ENCODE data around the gene SYK. TPM values are rescaled to one million over a fixed set of nuclear protein-coding genes. Genes with fewer than 3 reads are reported as not detected.
"Not testable (repeated sequence)": the region's sequence is repeated elsewhere in the genome, so short reads cannot be mapped to it uniquely, and the experiment has no call there.

SYK gene
- total RNA-seq, 1 donor from 2014 or later = 0.41 TPM

DNA sequence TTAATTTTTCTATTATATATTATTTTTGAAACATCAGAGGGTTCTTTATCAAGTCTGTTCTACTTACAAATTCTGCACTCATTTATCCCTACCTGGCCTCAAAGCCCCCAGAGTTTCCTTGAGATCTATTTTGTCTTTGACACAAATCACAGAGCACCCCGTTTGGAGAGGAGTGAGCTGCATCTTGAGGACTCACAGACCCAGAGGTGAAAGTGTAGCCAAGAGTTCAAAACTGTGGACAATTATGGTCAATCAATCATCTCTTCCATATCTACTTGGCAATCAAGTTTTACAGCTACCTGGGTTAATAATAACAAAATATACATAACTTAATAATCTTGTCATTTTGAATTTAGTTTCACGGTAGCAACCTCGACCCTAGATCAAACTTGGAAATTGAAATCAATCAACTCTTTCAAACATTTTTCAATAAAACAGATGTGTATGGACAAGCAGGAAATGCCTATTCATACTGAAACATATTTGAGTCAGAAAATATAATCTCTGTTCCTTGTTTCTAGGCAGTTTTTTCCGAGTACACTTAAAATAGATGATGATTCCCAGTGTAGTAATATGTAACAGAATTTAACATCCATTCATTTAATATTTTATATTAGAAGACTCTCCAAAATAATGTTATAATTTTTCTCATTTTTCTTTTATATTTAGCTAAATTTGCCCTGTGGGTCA, 13.7 kb upstream of the SYK start:
- H3K4me3 ChIP-seq (ENCODE audit: insufficient read depth, low read depth, low read length) = no peak overlapping the region
- H3K4me1 Mint-ChIP-seq (ENCODE audit: low read depth, unreplicated experiment) = no peaks in the 10 kb centered on the region
- H3K4me1 ChIP-seq (ENCODE audit: insufficient read depth, low read length) = no peaks in the 10 kb centered on the region
- no peak for FAIRE-seq
- no peak overlapping the region for H3K9ac ChIP-seq (ENCODE audit: low read length)
- no peaks in the 10 kb centered on the region for H3K9me3 ChIP-seq (ENCODE audit: insufficient read depth, low read depth, low read length)
- no peak overlapping the region for H3K27ac Mint-ChIP-seq (ENCODE audit: unreplicated experiment)
- TF ChIP-seq EZH2 (IDR thresholded peaks at IDR 0.05; ENCODE audit: insufficient read depth, low read length) (no peak), CTCF (IDR thresholded peaks at IDR 0.05; ENCODE audit: insufficient read depth, low read depth, low read length) (no peak)
- no peaks in the 10 kb centered on the region for H4K20me1 ChIP-seq (ENCODE audit: insufficient read depth, low read length)
- H3K9me3 Mint-ChIP-seq (ENCODE audit: unreplicated experiment) = peaks cover 2% of the 10 kb centered on the region
- H3K27me3 ChIP-seq (ENCODE audit: insufficient read depth, low read length) = no peaks in the 10 kb centered on the region
- H2AFZ ChIP-seq (ENCODE audit: low read depth, low read length) = no peak overlapping the region
- peaks cover 2% of the 10 kb centered on the region for H3K27me3 Mint-ChIP-seq (ENCODE audit: low read depth, unreplicated experiment)
- H3K4me2 ChIP-seq (ENCODE audit: low read length) = no peak overlapping the region
- no peak overlapping the region for H3K27ac ChIP-seq (ENCODE audit: low read depth, low read length)
- DNase-seq (ENCODE audit: low read depth) = no peak
- H3K79me2 ChIP-seq (ENCODE audit: insufficient read depth, low read length) = no peaks in the 10 kb centered on the region
- no peak overlapping the region for H3K4me3 Mint-ChIP-seq (ENCODE audit: unreplicated experiment)
- no peaks in the 10 kb centered on the region for H3K36me3 ChIP-seq (ENCODE audit: insufficient read depth, low read length)
- H3K36me3 Mint-ChIP-seq (ENCODE audit: low read depth, unreplicated experiment) = no peaks in the 10 kb centered on the region

DNA sequence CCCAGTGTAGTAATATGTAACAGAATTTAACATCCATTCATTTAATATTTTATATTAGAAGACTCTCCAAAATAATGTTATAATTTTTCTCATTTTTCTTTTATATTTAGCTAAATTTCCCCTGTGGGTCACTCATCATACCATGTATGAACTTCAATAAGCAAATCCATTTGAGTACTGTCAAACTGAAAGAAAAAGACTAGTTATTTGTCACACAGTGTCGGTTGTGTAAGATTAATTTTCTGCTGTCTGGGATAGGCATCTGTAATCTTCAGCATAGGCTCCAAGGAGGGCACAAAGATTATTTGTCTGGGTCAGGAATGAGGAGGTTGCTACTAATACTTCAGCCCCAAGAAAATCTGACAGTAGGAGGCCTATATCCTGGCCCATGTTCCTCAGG, 13.1 kb upstream of the SYK start:
- H2AFZ ChIP-seq (ENCODE audit: low read depth, low read length); H4K20me1 ChIP-seq (ENCODE audit: insufficient read depth, low read length); H3K9me3 Mint-ChIP-seq (ENCODE audit: unreplicated experiment); H3K4me3 ChIP-seq (ENCODE audit: insufficient read depth, low read depth, low read length); H3K79me2 ChIP-seq (ENCODE audit: insufficient read depth, low read length); FAIRE-seq; H3K27me3 ChIP-seq (ENCODE audit: insufficient read depth, low read length); H3K4me2 ChIP-seq (ENCODE audit: low read length); H3K4me1 Mint-ChIP-seq (ENCODE audit: low read depth, unreplicated experiment); DNase-seq (ENCODE audit: low read depth); H3K9ac ChIP-seq (ENCODE audit: low read length); H3K9me3 ChIP-seq (ENCODE audit: insufficient read depth, low read depth, low read length); H3K36me3 ChIP-seq (ENCODE audit: insufficient read depth, low read length); H3K4me3 Mint-ChIP-seq (ENCODE audit: unreplicated experiment); H3K27ac Mint-ChIP-seq (ENCODE audit: unreplicated experiment); H3K4me1 ChIP-seq (ENCODE audit: insufficient read depth, low read length); H3K27me3 Mint-ChIP-seq (ENCODE audit: low read depth, unreplicated experiment); H3K27ac ChIP-seq (ENCODE audit: low read depth, low read length); H3K36me3 Mint-ChIP-seq (ENCODE audit: low read depth, unreplicated experiment): not testable (repeated sequence)

DNA sequence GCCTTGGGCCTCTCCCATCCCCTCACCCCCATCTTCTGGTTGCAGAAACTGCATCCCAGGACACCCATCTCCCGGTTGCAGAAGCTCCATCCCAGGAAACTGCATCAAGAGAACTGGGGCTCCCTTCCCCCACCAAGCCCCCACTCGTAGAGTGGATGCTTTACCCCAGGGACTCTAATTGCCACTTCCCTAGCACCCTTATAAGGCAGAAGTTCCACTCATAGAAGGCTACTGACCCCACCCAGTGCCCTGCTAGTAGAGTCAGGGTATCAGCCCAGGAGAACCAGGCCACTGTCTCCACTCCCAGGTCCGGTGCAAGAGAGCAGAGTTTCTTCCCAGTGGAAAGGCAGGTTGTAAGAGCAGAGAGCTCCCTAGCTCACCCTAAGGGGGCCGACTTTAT, 12.2 kb upstream of the SYK start:
- no peaks in the 10 kb centered on the region for H3K36me3 Mint-ChIP-seq (ENCODE audit: low read depth, unreplicated experiment)
- FAIRE-seq = no peak
- Histone ChIP-seq H3K36me3 (ENCODE audit: insufficient read depth, low read length) (no peaks in the 10 kb centered on the region), H3K27me3 (ENCODE audit: insufficient read depth, low read length) (no peaks in the 10 kb centered on the region), H2AFZ (ENCODE audit: low read depth, low read length) (no peak overlapping the region), H3K4me3 (ENCODE audit: insufficient read depth, low read depth, low read length) (no peak overlapping the region), H3K4me1 (ENCODE audit: insufficient read depth, low read length) (no peaks in the 10 kb centered on the region), H3K9me3 (ENCODE audit: insufficient read depth, low read depth, low read length) (no peaks in the 10 kb centered on the region), H3K27ac (ENCODE audit: low read depth, low read length) (no peak overlapping the region), H4K20me1 (ENCODE audit: insufficient read depth, low read length) (no peaks in the 10 kb centered on the region), H3K9ac (ENCODE audit: low read length) (no peak overlapping the region), H3K4me2 (ENCODE audit: low read length) (no peak overlapping the region), H3K79me2 (ENCODE audit: insufficient read depth, low read length) (no peaks in the 10 kb centered on the region)
- H3K9me3 Mint-ChIP-seq (ENCODE audit: unreplicated experiment) = peaks cover 2% of the 10 kb centered on the region
- no peak overlapping the region for H3K27ac Mint-ChIP-seq (ENCODE audit: unreplicated experiment)
- no peak for TF ChIP-seq EZH2 (IDR thresholded peaks at IDR 0.05; ENCODE audit: insufficient read depth, low read length)
- no peak for TF ChIP-seq CTCF (IDR thresholded peaks at IDR 0.05; ENCODE audit: insufficient read depth, low read depth, low read length)
- H3K4me3 Mint-ChIP-seq (ENCODE audit: unreplicated experiment) = no peak overlapping the region
- no peaks in the 10 kb centered on the region for H3K27me3 Mint-ChIP-seq (ENCODE audit: low read depth, unreplicated experiment)
- no peaks in the 10 kb centered on the region for H3K4me1 Mint-ChIP-seq (ENCODE audit: low read depth, unreplicated experiment)
- DNase-seq (ENCODE audit: low read depth) = no peak
